AG09319 (cell line): ENCODE results near the gene COX18.

ENCODE experiments used
- DNase-seq: peaks from one replicate; pipeline ENCODE4 v3.0.0-alpha.2; 2010; ENCODE audit warnings: low read depth; ENCODE audit errors: extremely low read depth
- TF ChIP-seq, protein P1 (sequence below): IDR thresholded peaks from 2 replicates; pipeline ENCODE4 v1.5.1; 2011; ENCODE audit warnings: low read depth, mild to moderate bottlenecking, inconsistent platforms, low read length, moderate library complexity

Gene COX18

DNA sequence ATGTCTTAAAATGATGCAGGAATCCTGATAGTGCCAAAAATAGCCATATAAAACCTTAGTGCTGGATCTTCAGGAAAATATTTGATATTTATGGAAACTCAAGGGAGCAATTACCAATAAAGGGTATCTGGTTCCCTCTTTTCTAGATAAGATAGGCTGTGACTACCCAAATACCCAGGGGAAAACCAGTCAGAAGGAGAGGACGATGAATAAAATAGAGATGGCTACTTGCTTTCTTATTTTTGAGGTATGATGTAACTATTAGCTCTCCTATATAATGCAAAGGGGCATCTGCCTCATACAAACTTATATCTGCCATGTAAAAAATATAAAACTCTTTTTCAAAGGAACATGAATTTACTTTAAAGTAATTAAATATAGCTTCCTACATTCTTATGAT lies 23.4 kb upstream of the COX18 start:
- DNase-seq = no peak
- TF ChIP-seq, protein P1, sequence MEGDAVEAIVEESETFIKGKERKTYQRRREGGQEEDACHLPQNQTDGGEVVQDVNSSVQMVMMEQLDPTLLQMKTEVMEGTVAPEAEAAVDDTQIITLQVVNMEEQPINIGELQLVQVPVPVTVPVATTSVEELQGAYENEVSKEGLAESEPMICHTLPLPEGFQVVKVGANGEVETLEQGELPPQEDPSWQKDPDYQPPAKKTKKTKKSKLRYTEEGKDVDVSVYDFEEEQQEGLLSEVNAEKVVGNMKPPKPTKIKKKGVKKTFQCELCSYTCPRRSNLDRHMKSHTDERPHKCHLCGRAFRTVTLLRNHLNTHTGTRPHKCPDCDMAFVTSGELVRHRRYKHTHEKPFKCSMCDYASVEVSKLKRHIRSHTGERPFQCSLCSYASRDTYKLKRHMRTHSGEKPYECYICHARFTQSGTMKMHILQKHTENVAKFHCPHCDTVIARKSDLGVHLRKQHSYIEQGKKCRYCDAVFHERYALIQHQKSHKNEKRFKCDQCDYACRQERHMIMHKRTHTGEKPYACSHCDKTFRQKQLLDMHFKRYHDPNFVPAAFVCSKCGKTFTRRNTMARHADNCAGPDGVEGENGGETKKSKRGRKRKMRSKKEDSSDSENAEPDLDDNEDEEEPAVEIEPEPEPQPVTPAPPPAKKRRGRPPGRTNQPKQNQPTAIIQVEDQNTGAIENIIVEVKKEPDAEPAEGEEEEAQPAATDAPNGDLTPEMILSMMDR = no peak

DNA sequence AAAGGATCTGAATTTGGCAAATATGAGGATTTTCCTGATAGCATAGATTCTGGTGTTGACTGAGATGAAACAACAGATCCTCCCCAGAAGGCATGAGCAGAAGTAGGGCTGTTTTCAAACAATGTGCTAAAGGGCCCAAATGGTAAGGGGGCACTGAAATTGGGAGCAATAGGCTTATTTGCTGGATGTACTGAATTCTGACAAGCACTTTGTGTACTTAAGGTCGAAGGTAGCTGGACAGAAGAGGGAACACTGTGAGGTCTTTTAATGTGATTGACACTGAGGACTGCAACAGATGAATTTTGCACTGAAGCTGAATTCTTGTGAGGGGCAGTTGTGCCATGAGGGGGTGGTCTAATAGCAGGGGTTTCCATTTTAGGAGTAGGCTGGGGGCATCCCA lies 21.2 kb upstream of the COX18 start:
- TF ChIP-seq, protein P1 = no peak
- no peak for DNase-seq

DNA sequence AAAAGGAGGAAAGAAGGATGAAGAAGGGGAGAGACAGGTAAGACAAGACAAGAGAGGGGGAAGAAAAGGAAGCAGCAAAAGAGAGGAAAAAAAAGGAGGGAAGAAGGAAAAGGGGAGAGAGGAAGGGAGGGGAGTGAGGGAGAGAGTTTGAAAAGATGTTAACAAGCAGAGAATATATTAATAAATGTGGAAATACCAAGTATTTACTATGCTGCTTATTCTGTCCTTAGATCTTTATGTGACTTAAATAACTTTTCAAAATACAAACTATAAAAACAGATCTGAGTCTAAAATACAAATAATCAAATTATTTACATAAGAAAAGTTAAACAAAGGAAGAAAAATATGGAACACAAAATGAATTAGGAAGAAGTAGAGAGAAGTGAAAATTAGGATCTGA lies 18.4 kb upstream of the COX18 start:
- no peak for DNase-seq
- TF ChIP-seq, protein P1 = no peak

DNA sequence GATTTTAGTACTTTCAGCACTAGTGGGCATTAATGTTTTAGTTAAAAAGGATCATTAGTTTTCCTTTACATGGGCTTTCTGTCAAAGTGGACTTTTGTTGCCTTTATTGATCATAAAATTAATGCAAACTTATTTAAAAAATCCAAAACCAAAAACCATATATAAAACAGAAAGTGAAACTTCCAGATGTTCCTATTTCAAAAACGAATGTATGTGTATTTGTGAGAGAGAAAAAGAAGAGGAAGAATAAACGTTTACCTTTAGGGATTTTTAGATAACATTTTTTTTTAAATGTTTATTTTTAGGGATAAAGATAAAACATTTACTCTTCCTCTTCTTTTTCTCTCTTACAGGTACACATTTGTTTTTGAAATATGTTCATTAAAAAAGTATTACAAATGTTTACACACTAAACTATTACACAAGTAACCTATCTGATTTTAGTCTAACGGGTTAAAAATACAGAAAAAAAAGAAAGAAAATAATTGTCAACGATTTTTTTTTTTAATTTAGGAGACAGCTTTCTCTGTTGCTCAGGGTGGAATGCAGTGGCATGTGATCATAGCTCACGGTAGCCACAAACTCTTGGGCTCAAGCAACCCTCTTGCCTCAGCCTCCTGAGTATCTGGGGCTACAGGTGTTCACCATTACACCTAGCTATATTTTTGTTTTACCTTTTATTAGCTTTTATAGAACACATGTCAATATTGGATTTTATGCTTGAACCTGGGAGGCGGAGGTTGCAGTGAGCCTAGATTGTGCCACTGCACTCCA lies 16.8 kb upstream of the COX18 start:
- no peak for DNase-seq
- TF ChIP-seq, protein P1 = no peak

DNA sequence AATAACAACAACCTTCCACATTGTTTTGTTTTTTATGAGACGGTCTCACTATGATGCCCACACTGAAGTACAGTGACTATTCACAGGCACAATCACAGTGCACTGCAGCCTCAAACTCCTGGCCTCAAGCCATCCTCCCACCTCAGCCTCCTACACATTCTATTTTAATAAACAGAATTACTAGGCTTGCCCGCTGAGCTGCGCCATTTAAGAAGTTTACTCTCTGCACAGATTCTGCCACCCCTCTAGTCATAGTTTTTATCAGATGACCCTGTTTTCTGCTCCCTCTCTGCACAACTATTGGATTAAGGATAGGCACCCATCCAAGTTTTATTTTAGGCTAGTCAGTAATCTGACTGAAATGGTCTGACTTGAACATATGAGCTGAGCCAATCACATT lies 11.3 kb upstream of the COX18 start:
- DNase-seq = no peak
- TF ChIP-seq, protein P1 = no peak

DNA sequence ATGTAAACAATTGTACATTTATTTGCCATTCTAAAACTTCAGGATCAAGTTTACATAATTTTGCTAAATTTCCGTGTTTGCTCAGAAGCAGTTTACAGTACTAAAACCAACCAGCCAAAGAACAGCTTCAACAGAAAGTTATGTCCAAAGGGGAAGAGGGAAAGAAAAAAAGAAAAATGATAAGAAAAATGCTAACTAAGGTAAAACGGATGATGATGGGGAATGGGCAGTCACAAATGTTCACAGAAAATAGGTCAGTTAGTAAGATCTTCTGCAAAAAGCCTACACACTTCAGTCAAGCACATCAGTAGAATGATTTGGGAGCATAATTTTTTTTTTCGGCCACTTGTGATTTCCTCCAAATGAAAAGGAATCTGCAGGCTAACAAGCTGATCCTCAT lies 6.3 kb upstream of the COX18 start:
- DNase-seq = no peak
- TF ChIP-seq, protein P1 = no peak

DNA sequence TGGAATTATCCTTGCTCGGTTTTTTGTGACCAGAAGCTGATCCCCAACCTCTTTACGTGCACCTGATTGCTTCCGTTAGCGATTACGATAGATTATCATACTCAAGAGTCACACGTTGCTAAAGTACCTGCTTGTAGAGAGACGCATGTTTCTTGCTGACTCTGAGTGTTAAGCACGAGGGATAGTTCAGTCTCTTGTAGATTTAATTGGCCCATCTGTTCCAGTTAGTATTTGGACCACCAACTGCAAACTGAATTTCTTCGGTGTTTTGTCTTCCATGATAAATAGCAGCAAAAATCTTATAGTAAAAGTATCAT lies 516 bp upstream of the COX18 start:
- TF ChIP-seq, protein P1 = no peak
- DNase-seq = no peak
